HG03571 (cell line): ENCODE results near the gene TNNI3K.

Source experiments
- ATAC-seq: cut with Tn5 transposase; IDR thresholded peaks from one replicate; pipeline ENCODE4 v1.9.1; 2021; ENCODE audit not compliant: unreplicated experiment

TNNI3K gene

GRCh38 chr1:74481607-74482006, 246.4 kb downstream of the TNNI3K start:
- ATAC-seq: no peak

- ATAC-seq: no peak
Measured at GRCh38 chr1:74485622-74486021, 250.4 kb downstream of the TNNI3K start.

- no peak for ATAC-seq
Measured at GRCh38 chr1:74486036-74486435, 250.8 kb downstream of the TNNI3K start.

GRCh38 chr1:74496669-74497068, 261.5 kb downstream of the TNNI3K start:
- no peak for ATAC-seq

- ATAC-seq: no peak
Measured at GRCh38 chr1:74498901-74499300, 263.7 kb downstream of the TNNI3K start.

- no peak for ATAC-seq
Measured at GRCh38 chr1:74502432-74502831, 267.2 kb downstream of the TNNI3K start.

GRCh38 chr1:74502858-74503257, 267.7 kb downstream of the TNNI3K start:
- ATAC-seq: no peak

- no peak for ATAC-seq
Measured at GRCh38 chr1:74504125-74504932, 269.1 kb downstream of the TNNI3K start.

- no peak for ATAC-seq
Measured at GRCh38 chr1:74504933-74505512, 269.8 kb downstream of the TNNI3K start.

- ATAC-seq: no peak
Measured at GRCh38 chr1:74505928-74506710, 270.9 kb downstream of the TNNI3K start.

- ATAC-seq: no peak
Measured at GRCh38 chr1:74508449-74508848, 273.3 kb downstream of the TNNI3K start.

- no peak for ATAC-seq
Measured at GRCh38 chr1:74512170-74512915, 277.2 kb downstream of the TNNI3K start, which contains the start of gene LRRC53. LRRC53 (minus strand) TSS chr1:74512611; CDS start chr1:74483349, 29,262 bp downstream.

- ATAC-seq: no peak
Measured at GRCh38 chr1:74513411-74514300, 278.5 kb downstream of the TNNI3K start.

GRCh38 chr1:74517599-74518051, 282.4 kb downstream of the TNNI3K start:
- no peak for ATAC-seq

GRCh38 chr1:74522148-74522547, 287.0 kb downstream of the TNNI3K start:
- ATAC-seq: no peak

- no peak for ATAC-seq
Measured at GRCh38 chr1:74523873-74524480, 288.8 kb downstream of the TNNI3K start.

- ATAC-seq: no peak
Measured at GRCh38 chr1:74526708-74527107, 291.5 kb downstream of the TNNI3K start.

GRCh38 chr1:74528123-74528522, 292.9 kb downstream of the TNNI3K start:
- ATAC-seq: no peak

- ATAC-seq: no peak
Measured at GRCh38 chr1:74530892-74531291, 295.7 kb downstream of the TNNI3K start.
